Trophoblast cell (in vitro differentiated cells and primary cell): ENCODE data around the gene FUT8.

Experiments
- DNase-seq, 2 donors: peaks; one replicate each; pipeline ENCODE4 v3.0.0-alpha.2; 2016
- H2AFZ ChIP-seq: 2 replicates; pipeline ENCODE4 v1.6.1; 2013; ENCODE audit warnings: low read length, moderate library complexity, mild to moderate bottlenecking; ENCODE audit not compliant: insufficient read depth, poor library complexity
- H2AK5ac ChIP-seq: 2 replicates; pipeline ENCODE4 v1.6.1; 2013; ENCODE audit warnings: mild to moderate bottlenecking, low read length
- H2BK120ac ChIP-seq: 2 replicates; pipeline ENCODE4 v1.6.1; 2013; ENCODE audit warnings: low read length, mild to moderate bottlenecking, moderate library complexity; ENCODE audit not compliant: insufficient read depth, poor library complexity
- H2BK12ac ChIP-seq: 2 replicates; pipeline ENCODE4 v1.6.1; 2013; ENCODE audit warnings: mild to moderate bottlenecking, low read length, moderate library complexity
- H2BK5ac ChIP-seq: 2 replicates; pipeline ENCODE4 v1.6.1; 2013; ENCODE audit warnings: low read length, low read depth, moderate library complexity, mild to moderate bottlenecking; ENCODE audit not compliant: poor library complexity
- H3K14ac ChIP-seq: 2 replicates; pipeline ENCODE4 v1.6.1; 2013; ENCODE audit warnings: mild to moderate bottlenecking, low read length
- H3K18ac ChIP-seq: 2 replicates; pipeline ENCODE4 v1.6.1; 2013; ENCODE audit warnings: mild to moderate bottlenecking, low read length
- H3K23ac ChIP-seq: 2 replicates; pipeline ENCODE4 v1.6.1; 2013; ENCODE audit warnings: low read length
- H3K27ac ChIP-seq: 2 replicates; pipeline ENCODE4 v1.5.1; 2013; ENCODE audit warnings: low read depth, mild to moderate bottlenecking, inconsistent platforms, low read length, moderate library complexity
- H3K27me3 ChIP-seq: 2 replicates; pipeline ENCODE4 v1.6.1; 2013; ENCODE audit warnings: inconsistent platforms, mild to moderate bottlenecking, low read length, moderate library complexity; ENCODE audit not compliant: insufficient read depth
- H3K36me3 ChIP-seq, 2 experiments: 1 replicate in 1 of 2; 2 replicates in 1 of 2; pipeline ENCODE4 v1.6.1; 2013; ENCODE audit warnings: low read length in 2 of 2, mild to moderate bottlenecking in 2 of 2, moderate library complexity in 1 of 2; ENCODE audit not compliant: insufficient read depth in 2 of 2, control insufficient read depth in 1 of 2
- H3K4ac ChIP-seq: 2 replicates; pipeline ENCODE4 v1.6.1; 2013; ENCODE audit warnings: low read depth, mild to moderate bottlenecking, low read length, moderate library complexity
- H3K4me1 ChIP-seq, 2 experiments: 1 replicate in 1 of 2; 2 replicates in 1 of 2; pipeline ENCODE4 v1.6.1; 2013; ENCODE audit warnings: low read length in 2 of 2, mild to moderate bottlenecking in 2 of 2, moderate library complexity in 1 of 2; ENCODE audit not compliant: insufficient read depth in 2 of 2, control insufficient read depth in 1 of 2
- H3K4me2 ChIP-seq: 2 replicates; pipeline ENCODE4 v1.6.1; 2013; ENCODE audit warnings: inconsistent platforms, mild to moderate bottlenecking, low read length, moderate library complexity
- H3K4me3 ChIP-seq: 2 replicates; pipeline ENCODE4 v1.5.1; 2013; ENCODE audit warnings: mild to moderate bottlenecking, low read depth, low read length, inconsistent platforms
- H3K79me1 ChIP-seq: one replicate; pipeline ENCODE4 v1.6.1; 2013; ENCODE audit warnings: low read length
- H3K79me2 ChIP-seq: 2 replicates; pipeline ENCODE4 v1.6.1; 2013; ENCODE audit warnings: low read length, mild to moderate bottlenecking; ENCODE audit not compliant: control insufficient read depth, insufficient read depth, poor library complexity
- H3K9ac ChIP-seq: 2 replicates; pipeline ENCODE4 v1.6.1; 2013; ENCODE audit warnings: mild to moderate bottlenecking, low read length
- H3K9me3 ChIP-seq: 2 replicates; pipeline ENCODE4 v1.6.1; 2013; ENCODE audit warnings: low read depth, mild to moderate bottlenecking, control low read depth, inconsistent platforms, low read length; ENCODE audit not compliant: insufficient read depth
- H4K12ac ChIP-seq: 2 replicates; pipeline ENCODE4 v1.6.1; 2013; ENCODE audit warnings: low read depth, mild to moderate bottlenecking, low read length, moderate library complexity
- H4K8ac ChIP-seq: 2 replicates; pipeline ENCODE4 v1.6.1; 2013; ENCODE audit warnings: low read depth, mild to moderate bottlenecking, low read length, moderate library complexity
- H4K91ac ChIP-seq: one replicate; pipeline ENCODE4 v1.6.1; 2013; ENCODE audit warnings: low read depth, mild to moderate bottlenecking, low read length, moderate library complexity
- WGBS: extraction: QIAGEN DNeasy Blood & Tissue Kit; methylation state at CpG from one replicate; pipeline ENCODE4 v1.1.7; 2013; ENCODE audit warnings: missing lambda C conversion rate; ENCODE audit not compliant: insufficient read length, insufficient coverage; ENCODE audit errors: extremely low coverage; 5-methylcytosine and 5-hydroxymethylcytosine counted together

The FUT8 gene

GRCh38 chr14:65531148-65531547 lies 118.6 kb downstream of the FUT8 start:
- Histone ChIP-seq H3K9ac (no peak overlapping the region), H3K36me3 (peaks cover 10 to 12% of the 10 kb centered on the region in 2 experiments), H3K27ac (no peak overlapping the region), H3K9me3 (peaks cover 9% of the 10 kb centered on the region), H3K4ac (no peak overlapping the region), H3K23ac (no peak overlapping the region), H3K14ac (no peak overlapping the region), H3K27me3 (no peaks in the 10 kb centered on the region), H3K18ac (no peak overlapping the region), H3K4me1 (no peaks in the 10 kb centered on the region), H3K79me2 (peaks cover 5% of the 10 kb centered on the region), H2BK12ac (no peak overlapping the region), H2AK5ac (no peak overlapping the region), H2AFZ (no peak overlapping the region), H2BK5ac (no peak overlapping the region), H3K4me2 (no peak overlapping the region), H4K12ac (no peak overlapping the region), H3K4me3 (no peak overlapping the region), H2BK120ac (no peak overlapping the region), H4K8ac (no peak overlapping the region), H4K91ac (no peak overlapping the region), H3K79me1 (no peaks in the 10 kb centered on the region)
- no peak for DNase-seq
- whole genome bisulfite sequencing = 100% methylated on average over 3 of the region's 3 CpGs

GRCh38 chr14:65533736-65534404 lies 121.3 kb downstream of the FUT8 start:
- Histone ChIP-seq H3K27me3 (no peaks in the 10 kb centered on the region), H2BK5ac (no peak overlapping the region), H3K36me3 (peaks cover 1 to 5% of the 10 kb centered on the region in 2 experiments), H3K14ac (no peak overlapping the region), H3K79me1 (no peaks in the 10 kb centered on the region), H3K79me2 (peaks cover 4% of the 10 kb centered on the region), H3K4me3 (no peak overlapping the region), H3K23ac (no peak overlapping the region), H2BK12ac (no peak overlapping the region), H3K9me3 (no peaks in the 10 kb centered on the region), H2AK5ac (no peak overlapping the region), H3K4me2 (no peak overlapping the region), H4K91ac (no peak overlapping the region), H3K4ac (no peak overlapping the region), H4K8ac (no peak overlapping the region), H2AFZ (no peak overlapping the region), H3K9ac (no peak overlapping the region), H4K12ac (no peak overlapping the region), H2BK120ac (no peak overlapping the region), H3K27ac (no peak overlapping the region), H3K4me1 (no peaks in the 10 kb centered on the region), H3K18ac (no peak overlapping the region)
- DNase-seq = no peak
- no CpG with 5 or more reads among the region's 4 CpGs for WGBS

GRCh38 chr14:65536781-65537423 lies 124.4 kb downstream of the FUT8 start:
- Histone ChIP-seq H3K9me3 (no peaks in the 10 kb centered on the region), H2AFZ (no peak overlapping the region), H3K23ac (no peak overlapping the region), H3K4me3 (no peak overlapping the region), H4K91ac (no peak overlapping the region), H3K14ac (no peak overlapping the region), H3K79me2 (peaks cover 4% of the 10 kb centered on the region), H4K12ac (no peak overlapping the region), H3K36me3 (no peaks in the 10 kb centered on the region), H3K4me2 (no peak overlapping the region), H3K4ac (no peak overlapping the region), H3K9ac (no peak overlapping the region), H2BK12ac (no peak overlapping the region), H2AK5ac (no peak overlapping the region), H2BK120ac (no peak overlapping the region), H3K27ac (no peak overlapping the region), H2BK5ac (no peak overlapping the region), H3K27me3 (no peaks in the 10 kb centered on the region), H3K79me1 (no peaks in the 10 kb centered on the region), H4K8ac (no peak overlapping the region), H3K4me1 (no peaks in the 10 kb centered on the region), H3K18ac (no peak overlapping the region)
- DNase-seq = no peak
- whole genome bisulfite sequencing = no CpG with 5 or more reads among the region's 2 CpGs

GRCh38 chr14:65548878-65549277 lies 136.3 kb downstream of the FUT8 start:
- Histone ChIP-seq H3K9me3 (no peaks in the 10 kb centered on the region), H3K4me3 (no peak overlapping the region), H4K8ac (no peak overlapping the region), H2BK12ac (no peak overlapping the region), H3K23ac (no peak overlapping the region), H3K79me2 (no peaks in the 10 kb centered on the region), H3K79me1 (no peaks in the 10 kb centered on the region), H2AFZ (no peak overlapping the region), H3K4me2 (no peak overlapping the region), H3K14ac (no peak overlapping the region), H3K36me3 (no peaks in the 10 kb centered on the region), H4K12ac (no peak overlapping the region), H3K18ac (no peak overlapping the region), H2AK5ac (no peak overlapping the region), H3K27me3 (no peaks in the 10 kb centered on the region), H2BK120ac (no peak overlapping the region), H3K4me1 (no peaks in the 10 kb centered on the region), H2BK5ac (no peak overlapping the region), H3K4ac (no peak overlapping the region), H3K9ac (no peak overlapping the region), H3K27ac (no peak overlapping the region), H4K91ac (no peak overlapping the region)
- no CpG with 5 or more reads among the region's 2 CpGs for WGBS
- DNase-seq = no peak
